ENCODE measurements around the gene JPH4.

The JPH4 gene

GRCh38 chr14:23561873-23562821 is 16.4 kb downstream of the JPH4 start:
- no peak for DNase-seq

DNA sequence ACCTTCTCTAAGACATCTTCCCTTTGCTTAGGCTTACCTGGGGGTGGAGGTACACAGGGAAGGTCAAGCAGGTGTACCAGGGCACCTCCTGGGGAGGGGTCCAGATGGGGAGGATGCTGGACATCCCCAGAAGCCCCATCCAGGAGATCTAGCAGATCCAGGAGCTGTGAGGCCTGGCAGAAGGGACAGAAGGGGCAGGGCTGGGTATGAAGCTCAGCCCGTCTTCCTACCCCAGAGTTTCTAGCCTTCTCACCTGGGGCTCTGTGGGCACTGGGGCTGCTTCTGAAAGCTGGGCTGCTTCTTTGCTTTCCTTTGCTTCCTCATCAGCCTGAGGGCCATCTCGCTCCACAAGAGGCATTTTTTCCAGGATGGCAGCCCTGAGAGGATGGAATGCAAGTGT is 17.3 kb downstream of the JPH4 start:
- DNase-seq: no peak

DNA sequence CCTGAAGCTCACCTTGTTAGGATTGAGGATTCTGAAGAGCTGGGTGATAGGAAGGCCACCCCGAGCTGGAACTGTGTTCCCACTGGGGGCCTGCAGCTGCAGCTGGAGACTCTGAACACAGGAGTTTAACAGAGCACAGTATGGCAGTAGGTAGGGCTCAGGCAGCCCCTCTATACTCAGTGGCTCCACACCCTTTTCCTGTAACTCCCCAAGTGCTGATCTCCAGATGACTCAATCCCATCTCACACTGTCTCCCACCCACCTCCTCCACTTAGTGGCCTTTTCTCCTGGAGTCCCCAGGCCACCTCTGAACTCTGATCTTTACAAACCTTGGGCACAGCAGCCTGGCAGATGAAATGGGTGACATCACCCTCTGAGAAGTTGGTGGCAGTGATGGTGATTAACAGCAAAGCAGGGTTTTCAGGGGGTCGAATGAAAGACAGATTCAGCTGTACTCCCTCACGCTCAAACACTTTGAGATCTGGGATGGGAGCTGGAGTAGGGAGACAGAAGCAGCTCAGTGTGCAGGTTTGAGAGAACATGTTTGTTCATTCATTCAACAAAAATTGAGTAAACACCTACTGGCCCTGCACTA is 18.6 kb downstream of the JPH4 start:
- no peak for DNase-seq

DNA sequence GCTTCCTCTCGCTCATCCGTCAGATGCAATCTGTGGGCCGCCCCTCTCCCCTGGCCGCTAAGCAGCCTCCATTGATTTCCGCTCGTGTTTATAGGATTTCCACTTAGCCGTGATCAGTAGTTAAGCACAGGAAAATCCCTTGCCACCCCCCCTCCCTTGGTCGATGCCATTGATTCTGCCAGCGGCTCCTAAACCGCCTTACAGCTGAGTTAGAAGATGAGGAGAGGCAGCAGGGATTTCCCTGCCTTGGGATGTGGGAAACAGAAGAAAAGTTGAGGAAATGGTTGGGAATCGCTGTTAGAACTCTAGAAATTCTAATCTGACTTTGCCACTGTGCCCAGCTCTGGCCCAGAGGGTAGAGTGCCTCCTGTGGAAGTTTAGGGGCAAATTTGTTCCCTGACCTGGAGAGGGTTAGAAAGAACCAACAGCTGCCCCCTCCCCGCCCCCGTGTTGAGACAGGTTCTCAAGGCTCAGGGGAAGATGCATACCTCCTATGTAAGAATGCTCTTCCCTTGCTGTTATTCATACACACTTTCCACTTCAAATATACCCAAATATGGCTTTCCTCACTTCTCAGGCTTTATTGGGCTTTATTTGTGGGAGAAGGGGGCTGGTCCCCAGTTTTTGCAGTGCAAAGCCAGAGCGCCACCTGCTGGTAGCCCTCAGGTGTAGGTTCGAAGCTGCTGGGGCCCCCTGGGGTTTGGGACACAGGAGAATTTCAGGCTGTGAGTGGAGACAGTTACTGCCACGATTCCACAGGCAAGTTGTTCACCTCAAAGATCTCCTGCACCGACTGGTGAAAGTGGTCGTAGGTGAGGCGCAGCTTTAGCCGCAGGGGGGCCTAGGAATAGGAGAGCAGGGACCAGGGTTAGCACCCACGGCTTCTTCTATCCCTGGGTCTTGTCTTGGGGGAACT is 19.3 kb downstream of the JPH4 start:
- peak; percentile 45 to 46 for DNase-seq

GRCh38 chr14:23558346-23559009 is 20.1 kb downstream of the JPH4 start:
- no peak for DNase-seq

- no peak for DNase-seq
Observed at GRCh38 chr14:23557946-23558345, 20.6 kb downstream of the JPH4 start.

GRCh38 chr14:23557521-23557920 is 21.1 kb downstream of the JPH4 start:
- no peak for DNase-seq

- no peak for DNase-seq
Observed at GRCh38 chr14:23556700-23557440, 21.7 kb downstream of the JPH4 start.

DNA sequence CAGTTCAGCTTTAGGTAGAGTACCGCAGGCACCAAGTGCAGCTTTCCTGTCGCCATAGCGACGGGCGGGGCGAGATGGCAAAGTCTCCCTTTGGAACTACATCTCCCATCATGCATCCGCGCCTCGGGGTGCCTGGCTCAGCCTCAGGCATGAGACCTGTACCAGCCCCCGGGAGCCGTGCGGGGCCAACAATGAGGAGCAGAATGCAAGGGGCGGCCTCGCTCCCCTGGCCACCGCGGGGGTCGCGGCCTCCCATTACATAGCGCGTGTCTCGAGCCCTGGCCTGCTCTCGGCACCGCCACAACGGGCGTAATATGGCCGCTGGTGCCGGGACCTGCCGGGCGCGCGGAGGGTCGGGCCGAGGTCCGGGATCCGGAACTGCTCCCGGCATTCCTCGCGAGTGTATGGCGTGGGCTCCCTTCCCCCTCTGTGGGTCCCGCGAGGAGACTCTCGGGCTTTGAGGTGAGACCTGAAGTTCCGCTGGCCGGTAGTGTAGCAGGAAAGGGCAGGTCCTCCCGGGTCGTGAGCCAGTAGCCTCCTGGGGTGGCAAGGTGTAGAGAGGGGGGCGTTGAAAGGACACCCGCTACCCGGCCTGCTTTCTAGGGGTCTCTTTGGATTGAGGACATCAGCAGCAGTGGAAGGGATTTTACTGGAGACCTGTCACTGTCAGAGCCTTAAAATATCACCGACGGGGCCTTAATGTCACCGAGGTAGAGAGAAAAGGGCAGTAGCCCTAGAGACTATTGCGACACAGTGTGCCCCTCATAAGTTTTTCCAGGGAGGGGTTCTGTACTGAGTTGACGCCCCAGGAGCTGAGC is 22.5 kb downstream of the JPH4 start, which contains the start of gene THTPA:
THTPA (plus strand) TSS at position 390 of the 818 bp plus-strand sequence. CDS start 487 bp downstream, outside the sequence.
- peak; percentile 80 to 84 for DNase-seq

DNA sequence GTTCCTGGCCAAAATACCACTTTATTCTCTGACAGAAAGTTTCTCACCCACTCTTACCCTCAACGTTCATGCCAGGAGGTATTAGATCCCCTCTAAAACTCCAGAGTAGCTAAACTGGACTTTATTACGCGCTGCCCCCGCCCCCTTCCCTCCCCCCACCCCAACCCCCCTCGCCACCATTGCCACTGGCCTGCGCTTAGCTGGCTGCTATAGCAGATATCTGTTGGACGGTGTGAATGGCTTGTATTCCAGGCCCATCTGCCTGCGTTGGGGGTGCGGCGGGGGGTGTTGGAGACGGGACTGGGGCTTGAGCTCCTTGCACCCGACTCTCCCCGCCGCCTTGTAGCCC is 23.1 kb downstream of the JPH4 start:
- no peak for DNase-seq

GRCh38 chr14:23551266-23552028 is 27.1 kb downstream of the JPH4 start, which contains the start of gene ZFHX2:
TSS of gene ZFHX2 (minus strand) at chr14:23551765. CDS start at chr14:23535325, 16,440 bp downstream.
- DNase-seq: peak; percentile 22 to 48

DNA sequence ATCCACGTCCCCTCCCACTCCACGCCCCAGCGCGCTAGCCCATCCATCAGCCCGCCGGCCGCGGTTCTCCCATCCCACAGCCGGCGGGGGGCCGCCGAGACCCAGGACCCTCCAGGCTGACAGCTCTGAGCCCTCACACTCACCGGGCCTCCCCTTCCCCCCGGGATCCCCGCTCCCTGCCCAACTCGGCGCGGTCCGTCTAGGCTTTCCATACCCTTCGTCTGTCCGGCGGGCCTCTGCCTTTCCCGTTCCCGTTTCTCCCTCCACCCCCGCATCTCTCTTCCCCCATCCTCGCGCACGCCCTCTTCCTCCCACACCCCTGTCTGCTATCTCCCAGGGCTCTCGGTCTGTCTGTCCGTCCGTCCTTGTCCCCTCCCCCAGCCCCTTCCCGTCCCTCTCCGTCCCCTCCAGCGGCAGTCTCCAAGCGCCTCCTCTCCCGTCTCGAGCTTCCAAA is 27.8 kb downstream of the JPH4 start:
- peak in 1 of 2 experiments; percentile 7 for DNase-seq

GRCh38 chr14:23550131-23550811 is 28.3 kb downstream of the JPH4 start:
- DNase-seq: no peak

GRCh38 chr14:23548351-23549318 is 30.0 kb downstream of the JPH4 start:
- no peak for DNase-seq

DNA sequence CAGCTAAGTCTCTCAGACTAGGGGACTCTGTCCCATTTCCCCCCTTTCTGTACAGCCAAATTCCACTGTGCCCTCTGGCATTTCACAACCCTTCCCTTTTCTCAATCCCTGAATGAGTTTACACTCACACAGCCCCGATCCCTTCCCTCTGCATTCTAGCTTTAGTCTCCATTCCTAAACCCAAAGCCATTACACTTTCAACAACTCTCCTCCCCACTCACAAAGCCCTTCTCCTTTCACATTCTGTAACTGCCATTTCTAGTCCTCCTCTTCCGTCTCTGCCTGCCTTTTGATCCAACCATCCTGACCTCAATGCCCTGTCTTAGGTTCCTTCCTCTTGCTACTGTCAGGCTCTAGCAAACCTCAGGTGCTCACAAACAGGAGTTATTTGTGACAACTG is 30.7 kb downstream of the JPH4 start:
- no peak for DNase-seq

GRCh38 chr14:23546450-23547035 is 32.0 kb downstream of the JPH4 start:
- no peak for DNase-seq

- DNase-seq: no peak
Observed at GRCh38 chr14:23545740-23546365, 32.7 kb downstream of the JPH4 start.
